Upper lobe of left lung (tissue), 4 donors: ENCODE measurements around the gene ARPIN.

Experiments used
- CTCF ChIP-seq, 6 experiments: fragments of 450-650 bp in 4 of 6; fragments of 200-600 bp in 2 of 6; sonication (generic) in 2 of 6; IDR thresholded peaks; one replicate each; pipeline ENCODE4 v1.5.1; 2016 to 2019; ENCODE audit warnings: antibody characterized with exemption in 6 of 6
- EP300 ChIP-seq, 4 donors: sonication (generic); formaldehyde crosslinking; IDR thresholded peaks; one replicate each; pipeline ENCODE4 v1.5.1; 2017; ENCODE audit warnings: antibody characterized with exemption in 4 of 4, control low read depth in 2 of 4
- POLR2A ChIP-seq, 4 donors: fragments of 450-650 bp; IDR thresholded peaks; one replicate each; pipeline ENCODE4 v1.5.1; 2016 to 2017; ENCODE audit warnings: antibody characterized with exemption in 4 of 4, mild to moderate bottlenecking in 2 of 4

- no peak for TF ChIP-seq CTCF (IDR thresholded peaks at IDR 0.05)
- no peak for TF ChIP-seq EP300 (IDR thresholded peaks at IDR 0.05)
- TF ChIP-seq POLR2A (IDR thresholded peaks at IDR 0.05), result no peak
Measured at GRCh38 chr15:89870006-89870405, 42.7 kb downstream of the ARPIN start.
